GM23248 (cell line): Measurements from ENCODE around the gene ESPN.

Source experiments
- EZH2 ChIP-seq: fragments of 200-600 bp; sonication (generic); IDR thresholded peaks from 2 replicates; pipeline ENCODE4 v1.6.1; 2018; ENCODE audit warnings: antibody characterized with exemption, mild to moderate bottlenecking; ENCODE audit not compliant: insufficient read depth, poor library complexity, severe bottlenecking
- EZH2phosphoT487 ChIP-seq: fragments of 200-600 bp; sonication (generic); IDR thresholded peaks from 2 replicates; pipeline ENCODE4 v1.6.1; 2018; ENCODE audit warnings: antibody characterized with exemption, moderate library complexity, mild to moderate bottlenecking, low read depth; ENCODE audit not compliant: insufficient read depth

- TF ChIP-seq EZH2phosphoT487 (no peak), EZH2 (no peak)
Measured at GRCh38 chr1:6399294-6399693, 25.3 kb upstream of the ESPN start.
